Smooth muscle cell (in vitro differentiated cells): Measurements from ENCODE around the gene RAB6B. TPM values are rescaled to one million over a fixed set of nuclear protein-coding genes. Genes with fewer than 3 reads are reported as not detected.

ENCODE experiments used
- DNase-seq: peaks from one replicate; lab custom pipeline; 2025; ENCODE audit not compliant: unreplicated experiment; lab: John Stamatoyannopoulos, UW
- H2AFZ ChIP-seq: fragments of 200-600 bp; sonication (generic); 2 replicates; pipeline ENCODE4 v1.6.0; 2016; ENCODE audit warnings: antibody characterized with exemption, low read depth, mild to moderate bottlenecking
- H3F3A ChIP-seq: fragments of 200-600 bp; sonication (generic); 2 replicates; pipeline ENCODE4 v1.6.0; 2017; ENCODE audit warnings: antibody characterized with exemption, low read depth
- H3K27ac ChIP-seq: fragments of 200-600 bp; sonication (generic); 2 replicates; pipeline ENCODE4 v1.5.1; 2016; ENCODE audit warnings: low read depth, mild to moderate bottlenecking
- H3K27me3 ChIP-seq: fragments of 200-600 bp; sonication (generic); 2 replicates; pipeline ENCODE4 v1.6.1; 2016; ENCODE audit warnings: low read depth, mild to moderate bottlenecking
- H3K36me3 ChIP-seq: fragments of 200-600 bp; sonication (generic); 2 replicates; pipeline ENCODE4 v1.5.1; 2016; ENCODE audit warnings: low read depth
- H3K4me1 ChIP-seq: fragments of 200-600 bp; sonication (generic); 2 replicates; pipeline ENCODE4 v1.5.1; 2016; ENCODE audit warnings: low read depth
- H3K4me2 ChIP-seq: fragments of 200-600 bp; sonication (generic); 2 replicates; pipeline ENCODE4 v1.6.0; 2016; ENCODE audit warnings: mild to moderate bottlenecking
- H3K4me3 ChIP-seq: fragments of 200-600 bp; sonication (generic); 2 replicates; pipeline ENCODE4 v1.5.1; 2016; ENCODE audit warnings: mild to moderate bottlenecking
- H3K79me2 ChIP-seq: fragments of 200-600 bp; sonication (generic); 2 replicates; pipeline ENCODE4 v1.6.0; 2016; ENCODE audit warnings: low read depth, mild to moderate bottlenecking
- H3K9ac ChIP-seq: fragments of 200-600 bp; sonication (generic); 2 replicates; pipeline ENCODE4 v1.6.0; 2016; ENCODE audit warnings: low read depth
- H3K9me3 ChIP-seq: fragments of 200-600 bp; sonication (generic); replicated peaks from 2 replicates; pipeline ENCODE4 v1.5.1; 2016; ENCODE audit warnings: low read depth
- H4K20me1 ChIP-seq: fragments of 200-600 bp; sonication (generic); 2 replicates; pipeline ENCODE4 v1.6.0; 2016; ENCODE audit warnings: low read depth
- CTCF ChIP-seq: fragments of 200-600 bp; sonication (generic); IDR thresholded peaks from 2 replicates; pipeline ENCODE4 v1.5.1; 2017; ENCODE audit warnings: borderline replicate concordance, mild to moderate bottlenecking, antibody characterized with exemption; ENCODE audit not compliant: insufficient read depth, poor library complexity, severe bottlenecking
- WGBS: methylation state at CpG from one replicate; pipeline ENCODE4 v1.1.7; 2016; ENCODE audit warnings: low lambda C conversion rate; 5-methylcytosine and 5-hydroxymethylcytosine counted together
- polyA plus RNA-seq: library from polyadenylated mRNA; unstranded; fragments of >200 nt; fragmentation: Nextera tagmentation; extraction: Ambion mirVana; gene quantifications from 2 replicates; pipeline ENCODE4 v1.2.1, GENCODE V29; 2016
- total RNA-seq: library from RNA; depleted of rRNA; stranded (reverse); fragments of >200 nt; gene quantifications from 2 replicates; pipeline ENCODE4 v1.2.3, GENCODE V29; 2014

The RAB6B gene
- total and polyA plus RNA-seq, 2 experiments from 2014 or later = 1.2 to 2.0 TPM

DNA sequence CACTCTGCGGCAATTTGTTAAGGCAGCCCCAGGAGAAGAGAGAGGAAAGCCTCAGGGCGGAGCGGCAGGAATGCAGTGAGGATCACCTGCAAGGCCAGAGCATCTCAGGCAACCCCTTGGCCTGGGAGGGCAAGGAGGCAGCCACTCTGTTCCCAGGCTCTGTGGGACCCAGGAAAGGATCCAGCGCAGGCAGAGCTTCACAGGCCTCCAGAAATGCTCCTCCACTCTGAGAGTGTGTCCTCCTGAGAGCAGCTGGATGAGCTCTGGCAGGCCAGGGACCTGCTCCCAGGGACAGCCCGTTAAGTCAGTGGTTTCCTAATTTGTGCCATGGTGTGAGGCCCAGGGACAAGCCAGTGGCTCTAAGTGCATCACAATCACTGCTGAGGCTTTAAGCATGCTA lies 35.2 kb downstream of the RAB6B start:
- 89% methylated on average over 5 of the region's 5 CpGs for WGBS

DNA sequence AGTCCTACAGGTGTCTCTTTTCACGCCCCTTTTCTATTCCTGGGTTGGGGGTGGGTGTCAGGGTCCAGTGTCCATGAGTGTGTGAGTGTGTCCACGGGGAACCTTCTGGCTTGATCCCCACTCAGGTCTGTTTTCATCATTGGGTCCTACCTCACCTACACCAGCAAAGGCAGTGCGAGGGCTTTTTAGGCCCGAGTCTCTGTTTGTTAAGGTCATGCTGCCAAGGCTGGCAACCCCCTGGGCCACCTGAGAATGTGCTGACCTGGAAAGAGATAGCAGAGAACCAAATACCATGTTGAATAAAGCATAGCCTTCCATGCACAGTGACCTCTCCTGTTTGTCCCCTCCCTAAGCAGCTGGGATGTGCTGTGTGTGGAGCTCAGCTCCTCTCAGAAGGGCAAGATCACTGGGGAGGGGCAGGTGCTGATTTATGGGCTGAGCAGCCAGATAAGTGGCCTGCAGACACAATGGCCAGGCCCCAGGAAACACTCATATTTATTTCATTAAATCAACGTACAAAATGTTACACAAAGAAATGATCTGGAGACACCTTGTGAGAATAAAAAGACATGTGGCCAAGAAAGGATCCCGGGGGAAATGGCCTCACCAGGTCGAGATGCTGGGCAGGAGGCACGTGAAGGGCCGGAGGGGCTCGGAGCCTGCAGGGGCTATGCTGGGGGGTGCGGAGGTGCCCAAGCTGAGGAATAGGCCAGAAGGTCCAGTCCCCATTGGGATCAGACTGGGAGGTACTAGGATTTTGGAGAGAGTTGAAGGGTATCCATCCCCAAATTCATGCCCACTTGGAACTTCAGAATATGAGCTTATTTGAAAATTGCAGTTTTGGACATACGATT lies 36.1 kb downstream of the RAB6B start:
- no peaks in the 10 kb centered on the region for H3K4me1 ChIP-seq
- no peak overlapping the region for H3K9ac ChIP-seq
- no peak for DNase-seq
- no peak overlapping the region for H2AFZ ChIP-seq
- TF ChIP-seq CTCF = no peak
- H3K9me3 ChIP-seq = no peaks in the 10 kb centered on the region
- no peak overlapping the region for H3K4me3 ChIP-seq
- H3K27ac ChIP-seq = no peak overlapping the region
- H3K27me3 ChIP-seq = no peaks in the 10 kb centered on the region
- 88% methylated on average over 11 of the region's 12 CpGs for WGBS
- no peaks in the 10 kb centered on the region for H3K79me2 ChIP-seq
- H4K20me1 ChIP-seq = no peaks in the 10 kb centered on the region
- H3K4me2 ChIP-seq = no peak overlapping the region
- no peaks in the 10 kb centered on the region for H3K36me3 ChIP-seq
- no peaks in the 10 kb centered on the region for H3F3A ChIP-seq

More for the DNA sequence above, 35.2 kb downstream of the RAB6B start:
- H2AFZ ChIP-seq = no peak overlapping the region
- no peak overlapping the region for H3K4me2 ChIP-seq
- no peak overlapping the region for H3K27ac ChIP-seq
- no peak for DNase-seq
- no peaks in the 10 kb centered on the region for H3K4me1 ChIP-seq
- H4K20me1 ChIP-seq = no peaks in the 10 kb centered on the region
- H3K79me2 ChIP-seq = no peaks in the 10 kb centered on the region
- no peaks in the 10 kb centered on the region for H3K36me3 ChIP-seq
- H3F3A ChIP-seq = no peaks in the 10 kb centered on the region
- no peaks in the 10 kb centered on the region for H3K27me3 ChIP-seq
- no peak overlapping the region for H3K9ac ChIP-seq
- H3K9me3 ChIP-seq = no peaks in the 10 kb centered on the region
- TF ChIP-seq CTCF = no peak
- H3K4me3 ChIP-seq = no peak overlapping the region

DNA sequence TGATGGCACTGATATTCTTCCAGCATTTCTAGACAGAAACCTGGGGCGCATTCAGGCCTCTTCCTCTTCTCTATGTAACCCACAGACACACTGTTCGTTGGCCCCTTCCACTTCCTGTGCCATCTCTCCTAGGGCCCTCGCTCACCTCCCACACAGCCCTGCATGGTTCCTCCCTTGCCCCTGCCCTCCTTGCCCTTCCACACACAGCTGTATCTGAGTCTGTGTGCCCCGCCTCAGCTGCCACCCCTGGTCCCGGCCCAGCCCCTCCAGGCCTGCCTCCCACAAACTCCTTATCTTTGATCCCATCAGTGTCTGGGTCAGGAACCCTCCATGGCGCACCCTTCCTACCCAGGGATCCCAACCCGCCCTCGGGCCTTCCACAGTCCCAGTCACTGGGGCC lies 37.9 kb downstream of the RAB6B start:
- no peak overlapping the region for H3K4me2 ChIP-seq
- DNase-seq = no peak
- no peak for TF ChIP-seq CTCF
- no peaks in the 10 kb centered on the region for H3F3A ChIP-seq
- WGBS = 96% methylated on average over 6 of the region's 8 CpGs
- no peaks in the 10 kb centered on the region for H3K27me3 ChIP-seq
- no peaks in the 10 kb centered on the region for H3K9me3 ChIP-seq
- no peak overlapping the region for H3K27ac ChIP-seq
- H3K4me1 ChIP-seq = no peaks in the 10 kb centered on the region
- no peak overlapping the region for H3K9ac ChIP-seq
- no peak overlapping the region for H3K4me3 ChIP-seq
- no peaks in the 10 kb centered on the region for H4K20me1 ChIP-seq
- no peaks in the 10 kb centered on the region for H3K79me2 ChIP-seq
- H3K36me3 ChIP-seq = no peaks in the 10 kb centered on the region
- no peak overlapping the region for H2AFZ ChIP-seq

DNA sequence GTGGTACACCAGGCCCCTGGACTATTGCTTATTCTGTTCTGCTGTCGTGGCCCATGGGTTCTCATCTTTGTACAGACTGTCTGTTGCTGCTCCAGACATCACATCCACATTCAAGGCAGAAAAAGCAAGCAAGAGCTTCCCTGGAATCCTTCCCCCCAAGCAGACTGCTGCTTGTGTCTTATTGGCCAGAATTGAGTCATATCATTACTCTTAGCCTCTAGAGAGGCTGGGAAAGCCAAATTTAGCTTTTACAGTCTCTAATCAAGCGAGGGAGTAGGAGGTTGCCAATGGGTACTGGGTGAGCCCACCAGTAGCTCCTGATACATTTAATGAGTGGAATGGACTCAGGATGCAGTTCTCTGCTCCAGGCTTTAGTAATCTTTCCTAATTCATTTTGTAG lies 39.4 kb downstream of the RAB6B start:
- no peak overlapping the region for H3K4me2 ChIP-seq
- H3K4me3 ChIP-seq = no peak overlapping the region
- H3K27me3 ChIP-seq = no peaks in the 10 kb centered on the region
- no peaks in the 10 kb centered on the region for H3K4me1 ChIP-seq
- H3F3A ChIP-seq = no peaks in the 10 kb centered on the region
- H3K27ac ChIP-seq = no peak overlapping the region
- no peak for DNase-seq
- TF ChIP-seq CTCF = no peak
- 72% methylated on average over 2 of the region's 2 CpGs for WGBS
- no peaks in the 10 kb centered on the region for H3K9me3 ChIP-seq
- H4K20me1 ChIP-seq = no peaks in the 10 kb centered on the region
- H3K79me2 ChIP-seq = no peaks in the 10 kb centered on the region
- no peak overlapping the region for H2AFZ ChIP-seq
- no peaks in the 10 kb centered on the region for H3K36me3 ChIP-seq
- no peak overlapping the region for H3K9ac ChIP-seq
